ENCODE measurements around the gene SPDEF.

Gene SPDEF

GRCh38 chr6:34556031-34556471 is at the start of gene SPDEF:
TSS of gene SPDEF (minus strand) at chr6:34556329. CDS start at chr6:34544455, 11,874 bp downstream.
- DNase-seq, result no peak

GRCh38 chr6:34603707-34604106 is 47.6 kb upstream of the SPDEF start:
- no peak for DNase-seq

DNA sequence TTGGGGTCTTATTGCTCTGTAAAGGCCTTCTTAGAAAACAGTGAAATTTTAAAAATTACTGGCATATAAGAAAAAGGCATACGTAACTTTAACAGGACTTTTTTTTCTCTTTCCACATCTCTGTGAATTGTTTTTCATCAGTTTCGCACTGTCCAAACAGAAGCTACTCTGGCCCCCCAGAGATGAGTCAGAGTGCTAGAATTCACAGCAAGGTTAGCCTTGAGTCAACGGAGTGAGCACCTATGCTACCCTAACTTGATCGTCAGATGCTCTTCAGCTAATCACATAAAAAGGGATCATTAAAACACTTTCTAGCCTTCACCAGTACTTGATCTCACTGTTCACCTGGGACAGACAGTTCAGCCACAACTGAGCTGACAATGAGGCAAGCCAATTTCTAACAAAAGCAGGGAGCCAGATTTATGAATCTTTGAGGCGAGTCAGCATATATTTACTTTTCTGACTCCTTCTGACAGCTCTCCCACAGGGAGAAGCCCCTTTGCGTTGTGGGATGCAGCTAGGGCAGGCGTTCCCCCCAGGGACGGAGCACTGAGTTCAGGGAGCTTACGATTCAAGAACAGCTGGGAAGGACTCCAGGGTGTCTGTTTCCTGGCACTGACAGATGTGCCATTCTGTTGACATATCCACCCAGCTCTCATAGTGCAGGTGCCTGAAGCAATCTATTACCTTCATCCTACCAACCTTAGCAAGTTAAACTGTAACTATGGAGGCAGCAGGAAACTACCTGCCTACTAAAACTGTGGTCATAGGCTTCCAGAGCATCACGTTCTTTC is 46.4 kb upstream of the SPDEF start:
- DNase-seq, result no peak

DNA sequence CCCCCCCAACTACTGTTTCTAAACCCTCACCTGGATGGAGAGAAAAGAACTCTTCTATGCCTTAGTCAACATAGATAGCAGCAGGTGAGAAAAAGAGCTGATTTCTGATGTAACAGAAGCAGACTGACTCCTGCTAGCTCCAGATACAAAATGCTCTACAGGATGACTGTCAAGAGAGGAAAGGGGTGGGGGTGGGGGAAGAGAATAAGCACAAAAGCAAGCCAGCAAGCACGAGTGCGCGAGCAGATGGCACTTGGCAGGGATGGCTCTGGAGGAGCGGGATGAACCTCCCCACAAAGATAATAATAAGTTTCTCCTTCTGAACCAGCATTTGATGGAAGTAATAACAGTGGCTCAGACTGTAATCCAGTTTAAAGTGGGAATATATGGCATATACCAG is 45.6 kb upstream of the SPDEF start:
- DNase-seq, result no peak

DNA sequence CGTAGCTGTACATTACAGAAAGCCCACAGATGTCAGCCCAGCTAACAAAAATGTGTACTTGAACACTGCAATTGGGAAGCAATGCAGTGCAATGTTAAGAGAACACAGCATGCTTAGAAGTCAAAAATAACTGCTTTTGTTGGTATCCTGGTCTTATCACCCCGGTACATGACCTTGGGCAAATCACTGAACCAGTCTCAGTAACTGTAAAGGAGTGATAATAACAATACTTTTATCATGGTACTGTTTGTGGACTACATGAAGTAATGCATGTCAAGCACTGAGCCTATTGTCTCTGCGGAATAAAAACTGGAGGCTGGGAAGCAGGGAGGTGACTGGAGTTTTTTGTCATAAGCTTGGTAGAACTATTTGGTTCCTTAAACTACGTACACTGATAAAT is 44.7 kb upstream of the SPDEF start:
- DNase-seq, result no peak

DNA sequence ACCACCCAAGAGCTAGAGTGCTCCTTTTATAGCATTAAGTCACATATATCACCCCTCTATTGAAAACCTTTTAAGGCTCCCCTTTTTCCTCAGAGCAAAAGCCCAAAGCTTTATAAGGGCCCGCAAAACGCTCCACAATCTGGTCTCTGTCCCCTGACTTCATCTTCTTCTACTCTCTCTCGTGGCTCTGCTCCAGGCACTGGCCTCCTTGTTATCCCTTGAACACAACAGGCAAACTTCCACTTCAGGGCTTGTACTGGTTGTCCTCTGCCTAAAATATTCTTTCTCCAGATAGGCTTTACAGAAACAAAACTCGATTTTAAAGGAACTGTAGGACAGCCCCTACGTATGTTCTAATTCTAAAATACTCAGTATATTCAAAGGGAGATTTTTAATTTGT is 44.0 kb upstream of the SPDEF start:
- DNase-seq, result no peak

DNA sequence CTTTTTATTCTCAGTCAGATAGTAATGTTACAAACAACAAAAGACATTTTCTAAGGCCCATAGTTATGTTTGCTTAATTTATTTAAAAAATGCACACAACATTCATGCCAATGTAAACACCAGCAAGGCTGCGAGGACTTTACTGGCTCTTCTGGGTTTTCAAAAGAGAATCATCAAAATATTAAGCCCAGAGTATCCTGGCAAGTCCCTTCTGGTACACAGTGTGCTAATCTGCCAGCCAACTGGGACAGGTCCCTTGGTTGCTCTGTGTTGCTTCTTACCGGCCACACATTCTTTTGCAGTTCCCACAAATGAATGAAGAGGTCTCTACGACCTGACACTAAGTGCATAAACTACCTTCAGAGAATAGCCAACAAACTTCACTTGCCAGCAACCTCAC is 42.6 kb upstream of the SPDEF start:
- no peak for DNase-seq

DNA sequence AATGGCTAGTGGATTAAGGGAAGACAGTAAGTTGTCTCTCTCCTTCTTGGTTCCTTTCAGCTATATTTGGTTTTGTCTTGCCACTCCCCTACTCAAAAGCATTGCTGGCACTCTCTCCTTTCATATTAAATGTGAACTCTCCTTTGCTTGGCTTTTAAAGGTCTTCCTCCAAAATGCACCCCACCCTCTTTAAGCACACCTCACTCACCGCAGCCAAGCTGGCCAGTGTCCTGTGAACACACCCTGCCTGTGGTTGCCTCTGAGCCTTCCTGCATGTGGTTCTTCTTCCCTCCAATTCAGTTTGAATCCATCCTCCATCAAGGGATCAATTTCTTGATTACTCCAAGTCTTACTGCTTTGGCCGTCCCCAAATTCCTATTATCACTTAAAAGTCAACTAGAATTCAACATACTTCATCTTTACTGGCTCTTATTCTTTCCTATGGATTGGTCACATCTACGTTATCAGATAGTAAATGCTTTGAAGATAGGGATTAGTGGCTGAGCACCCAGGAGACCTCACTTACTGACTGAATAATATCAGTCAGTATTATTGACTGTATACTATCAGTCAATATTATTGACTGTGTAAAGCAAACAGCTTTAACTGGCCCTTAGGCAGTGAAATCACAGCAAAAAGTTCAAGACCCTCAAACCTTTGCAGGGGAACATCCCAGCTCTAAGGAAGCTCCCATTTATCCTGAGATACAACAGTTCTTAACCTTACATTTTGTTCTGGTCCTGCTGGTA is 41.6 kb upstream of the SPDEF start:
- DNase-seq, result no peak

DNA sequence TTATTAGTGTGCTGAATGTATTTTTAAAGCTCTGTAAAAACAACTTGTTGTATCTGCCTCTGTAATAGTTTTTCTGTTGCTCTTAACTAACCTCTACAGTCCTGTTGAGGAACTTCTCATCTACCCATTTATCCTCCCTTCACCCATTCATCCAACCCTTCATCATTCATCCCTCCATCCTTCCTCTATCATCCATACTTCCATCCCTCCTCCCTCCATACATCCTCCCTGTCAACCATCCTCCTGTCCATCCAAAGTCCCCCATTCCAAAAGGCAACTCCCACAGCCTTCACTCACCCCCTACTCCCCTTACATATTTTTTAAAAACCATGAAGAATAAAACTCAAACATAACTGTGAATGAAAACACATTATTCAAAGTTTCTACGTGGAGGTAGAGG is 40.7 kb upstream of the SPDEF start:
- no peak for DNase-seq

DNA sequence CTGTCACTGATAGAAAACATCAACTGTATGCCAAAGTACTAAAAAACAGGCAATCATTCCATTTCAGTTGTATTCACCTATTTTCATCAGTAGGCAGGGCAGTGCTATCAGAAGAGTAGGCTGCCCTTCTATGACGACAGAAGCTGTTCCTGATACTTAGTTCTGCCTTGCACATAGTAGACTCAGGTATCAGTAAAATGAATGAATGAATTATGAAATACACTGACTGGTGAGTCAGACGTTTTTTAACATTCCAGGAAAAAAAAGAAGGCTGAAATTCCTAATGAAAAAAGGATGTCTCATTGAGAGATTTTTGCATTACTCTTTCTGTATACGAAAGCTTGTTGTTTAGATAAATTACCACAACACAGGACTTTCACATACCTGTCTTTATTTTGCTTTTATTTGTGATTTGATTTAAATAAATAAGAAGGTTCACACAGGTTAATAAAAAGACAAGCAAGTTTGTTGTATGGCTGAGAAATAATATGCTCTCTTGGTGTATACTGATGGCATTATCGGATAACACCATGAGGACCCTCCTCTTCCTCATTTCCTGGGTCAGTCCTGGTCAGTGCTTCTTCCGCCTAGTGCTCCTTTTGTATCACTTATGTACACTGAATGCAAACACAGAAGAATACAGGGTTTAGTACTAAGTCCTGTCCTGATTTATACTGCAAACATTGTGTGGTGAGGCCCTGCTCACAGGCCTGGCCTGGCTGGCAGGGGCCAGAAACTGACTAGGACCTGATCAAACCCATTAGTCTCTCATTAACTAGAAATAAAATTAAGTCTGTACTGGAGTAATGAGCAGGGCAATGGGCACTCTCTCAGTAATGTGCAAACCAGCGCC is 39.4 kb upstream of the SPDEF start:
- DNase-seq, result no peak

GRCh38 chr6:34593701-34594100 is 37.6 kb upstream of the SPDEF start:
- DNase-seq, result no peak

- DNase-seq, result no peak
Observed at GRCh38 chr6:34592208-34592952, 36.3 kb upstream of the SPDEF start.

- no peak for DNase-seq
Observed at GRCh38 chr6:34589691-34590090, 33.6 kb upstream of the SPDEF start.

DNA sequence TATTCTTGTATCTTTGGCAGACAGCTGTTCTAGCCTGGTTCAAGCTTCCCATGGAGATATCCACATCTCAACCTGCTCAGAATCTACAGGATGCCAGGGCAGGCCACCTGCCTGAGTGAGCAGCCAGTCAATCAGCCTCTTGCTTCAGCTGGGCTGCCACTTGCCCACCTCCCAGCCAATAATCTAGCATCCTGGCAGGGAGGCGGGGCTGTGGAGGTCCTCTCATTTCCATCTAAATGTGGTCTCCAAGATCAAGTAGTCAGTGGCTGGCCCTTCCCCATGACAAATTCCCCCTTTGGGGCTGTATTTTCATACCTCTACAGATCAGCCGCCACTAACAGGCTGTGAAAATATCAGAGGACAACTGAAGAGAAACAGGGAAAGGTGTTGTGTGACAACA is 33.0 kb upstream of the SPDEF start:
- no peak for DNase-seq

GRCh38 chr6:34587851-34588250 is 31.7 kb upstream of the SPDEF start:
- no peak for DNase-seq

DNA sequence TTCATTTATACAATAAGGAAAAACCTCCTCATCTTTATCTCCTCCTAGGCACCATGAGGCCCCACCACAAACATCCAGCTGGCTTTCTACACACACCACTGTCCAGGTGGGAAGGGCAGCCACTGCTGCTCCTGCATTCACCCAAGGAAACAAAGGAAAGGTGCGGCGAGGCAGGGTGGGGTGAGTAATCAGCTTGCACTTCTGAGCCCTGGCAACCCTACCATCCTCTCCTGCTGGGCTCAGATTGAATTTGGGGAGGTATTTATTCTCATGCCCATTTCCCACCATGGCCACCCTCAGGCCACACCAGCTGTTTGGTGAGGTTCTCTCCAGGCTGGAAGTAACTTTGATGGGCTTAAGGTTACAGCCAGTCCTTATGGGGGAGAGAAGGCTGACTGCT is 31.2 kb upstream of the SPDEF start:
- DNase-seq, result no peak

GRCh38 chr6:34586327-34587040 is 30.4 kb upstream of the SPDEF start:
- DNase-seq, result no peak

GRCh38 chr6:34585512-34586061 is 29.5 kb upstream of the SPDEF start:
- no peak for DNase-seq

DNA sequence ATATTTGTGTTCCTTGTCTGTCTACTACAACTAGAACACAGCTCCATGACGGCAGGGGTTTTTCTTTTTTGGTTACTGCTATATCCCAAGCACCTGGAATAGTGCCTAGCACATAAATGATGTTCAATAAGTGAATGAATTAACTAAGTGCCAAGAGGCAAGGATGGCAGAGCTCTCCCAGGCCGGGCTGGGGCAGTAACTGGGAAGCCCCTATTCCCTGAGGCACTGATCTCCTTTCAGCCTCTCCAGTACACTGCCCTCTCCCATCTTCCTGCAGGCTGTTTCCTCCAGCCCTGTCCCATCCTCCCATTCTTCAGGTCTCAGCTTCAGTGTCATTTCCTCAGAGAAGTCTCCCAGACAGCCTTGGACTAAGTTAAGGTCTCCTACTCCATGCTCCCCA is 29.0 kb upstream of the SPDEF start:
- DNase-seq, result no peak

- no peak for DNase-seq
Observed at GRCh38 chr6:34584694-34585093, 28.6 kb upstream of the SPDEF start.

- no peak for DNase-seq
Observed at GRCh38 chr6:34583861-34584604, 27.9 kb upstream of the SPDEF start.

Data from activated CD4-positive, alpha-beta T cell treated with anti-CD3 and anti-CD28 coated beads for 1 hour (primary cell).